ENCODE results near the gene MYO7B.

The MYO7B gene

DNA sequence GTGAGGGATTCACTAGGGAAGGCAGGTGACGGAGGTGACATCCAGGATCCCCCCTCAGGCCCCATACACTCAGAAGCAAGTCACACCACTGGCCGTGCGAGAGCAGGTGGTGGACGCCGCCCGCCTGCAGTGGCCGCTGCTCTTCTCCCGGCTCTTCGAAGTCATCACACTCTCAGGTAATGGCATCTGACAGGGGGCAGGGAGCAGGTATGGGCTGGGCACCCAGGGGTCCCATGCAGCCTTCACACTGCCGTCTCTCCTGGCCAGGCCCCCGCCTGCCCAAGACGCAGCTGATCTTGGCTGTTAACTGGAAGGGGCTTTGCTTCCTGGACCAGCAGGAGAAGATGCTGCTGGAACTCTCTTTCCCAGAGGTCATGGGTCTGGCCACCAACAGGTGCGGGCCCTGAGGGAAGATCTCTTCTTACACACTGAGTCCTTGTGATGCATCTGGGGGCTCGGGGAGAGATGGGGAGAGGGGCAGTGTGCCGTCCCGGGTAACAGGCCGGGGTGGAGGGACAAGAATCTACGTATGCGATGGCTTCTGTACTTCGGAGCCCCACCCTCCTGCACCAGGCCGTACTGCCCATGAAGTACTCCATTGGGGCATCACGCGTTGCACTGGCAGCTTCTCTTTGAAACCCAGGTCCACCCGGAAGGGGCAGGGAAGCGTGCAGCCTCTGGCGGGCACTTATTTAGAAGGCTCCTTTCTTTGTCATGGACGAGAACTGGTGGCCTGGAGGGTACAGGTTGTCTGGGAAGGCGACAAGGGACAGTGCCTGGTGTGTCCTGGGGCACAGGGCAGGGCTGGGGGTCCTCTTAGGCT is 91.6 kb downstream of the MYO7B start:
- DNase-seq (ENCODE audit: low spot score) = no peak

DNA sequence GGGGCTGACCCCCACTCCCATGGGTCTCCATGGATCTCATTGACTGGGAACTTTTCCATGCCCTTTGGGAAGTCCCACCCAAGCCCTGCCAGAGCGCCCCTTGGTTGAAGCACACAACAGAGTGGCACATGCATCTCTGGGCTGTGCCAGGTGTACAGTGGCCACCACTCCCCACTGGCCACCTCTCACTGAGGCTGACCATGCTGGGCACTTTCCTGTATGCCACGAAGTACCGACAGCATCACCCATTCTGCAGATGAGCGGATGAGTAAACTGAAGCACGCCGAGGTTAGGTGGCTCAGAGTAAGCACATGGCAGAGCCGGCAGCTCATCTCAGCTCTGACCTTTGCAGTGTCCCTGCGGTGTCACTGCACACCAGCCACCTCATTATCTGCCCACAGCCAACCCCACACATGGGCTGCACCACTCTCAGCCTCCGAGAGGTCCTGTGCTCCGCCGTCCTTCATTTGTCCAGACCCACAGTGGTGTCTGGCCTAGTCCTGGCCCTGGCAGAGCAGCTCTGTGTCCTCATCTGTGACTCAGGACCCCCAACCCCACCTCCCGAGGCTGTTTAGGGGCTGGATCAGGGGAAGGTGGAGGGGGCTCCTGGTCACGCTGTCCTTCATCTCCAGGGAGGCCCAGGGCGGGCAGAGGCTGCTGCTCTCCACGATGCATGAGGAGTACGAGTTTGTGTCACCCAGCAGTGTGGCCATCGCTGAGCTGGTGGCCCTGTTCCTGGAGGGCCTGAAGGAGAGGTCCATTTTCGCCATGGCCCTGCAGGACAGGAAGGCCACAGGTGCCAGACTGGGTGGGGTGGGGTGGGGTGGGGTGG is 92.5 kb downstream of the MYO7B start:
- DNase-seq (ENCODE audit: low spot score) = no peak

DNA sequence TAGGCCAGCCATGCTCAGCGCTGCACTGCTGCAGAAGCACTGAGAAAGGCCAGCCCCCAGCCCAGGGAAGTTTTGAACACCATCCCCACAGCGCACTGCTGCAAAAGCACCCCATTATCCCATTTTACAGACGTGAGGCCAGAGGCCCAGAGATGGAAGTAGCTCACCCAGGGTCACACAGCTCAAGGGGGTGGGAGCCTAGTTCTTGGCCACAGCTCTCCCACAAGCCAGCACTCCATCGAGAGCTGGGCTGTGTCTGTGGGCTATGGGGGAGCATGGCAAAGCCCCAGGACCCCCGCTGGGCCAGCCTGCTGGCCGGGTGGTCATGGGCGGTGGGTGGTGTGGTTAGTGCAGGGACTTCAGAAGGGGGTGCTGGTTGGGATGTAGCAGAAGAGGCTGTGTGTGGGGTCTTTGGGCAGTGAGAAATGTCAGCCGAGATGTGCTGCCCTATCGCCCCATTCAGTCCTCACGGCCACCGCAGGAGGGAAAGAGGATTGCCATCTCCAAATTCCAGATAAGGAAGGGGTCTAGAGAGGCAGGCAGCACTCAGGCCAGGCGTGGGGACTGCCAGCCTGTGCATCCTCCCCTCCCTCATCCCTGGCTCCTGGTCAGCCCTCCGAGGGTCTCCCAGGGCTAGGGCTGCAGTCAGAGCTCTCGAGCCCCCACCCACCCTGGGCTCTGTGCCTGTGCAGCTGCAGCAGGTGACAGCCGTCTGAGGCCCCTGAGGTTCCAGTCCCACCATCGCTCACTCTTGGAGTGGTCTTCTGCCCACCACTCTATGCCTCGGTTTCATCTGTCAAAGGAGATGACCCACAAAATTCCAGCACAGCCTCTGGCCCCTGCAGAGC is 93.5 kb downstream of the MYO7B start:
- DNase-seq (ENCODE audit: low spot score) = no peak

DNA sequence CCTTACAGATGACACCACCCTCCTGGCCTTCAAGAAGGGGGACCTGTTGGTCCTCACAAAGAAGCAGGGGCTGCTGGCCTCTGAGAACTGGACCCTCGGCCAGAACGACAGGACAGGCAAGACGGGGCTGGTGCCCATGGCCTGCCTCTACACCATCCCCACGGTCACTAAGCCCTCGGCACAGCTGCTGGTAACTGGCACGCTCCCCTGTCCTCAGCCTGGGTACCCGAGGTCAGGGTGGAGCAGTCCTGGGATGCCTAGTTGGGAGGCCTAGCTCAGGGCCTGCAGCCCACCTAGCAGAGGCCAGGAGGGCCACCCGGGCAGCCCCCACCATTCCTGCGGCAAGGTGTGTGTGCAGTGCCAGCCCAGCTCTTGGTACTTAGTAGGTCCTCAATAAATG is 94.2 kb downstream of the MYO7B start:
- DNase-seq (ENCODE audit: low spot score) = no peak

DNA sequence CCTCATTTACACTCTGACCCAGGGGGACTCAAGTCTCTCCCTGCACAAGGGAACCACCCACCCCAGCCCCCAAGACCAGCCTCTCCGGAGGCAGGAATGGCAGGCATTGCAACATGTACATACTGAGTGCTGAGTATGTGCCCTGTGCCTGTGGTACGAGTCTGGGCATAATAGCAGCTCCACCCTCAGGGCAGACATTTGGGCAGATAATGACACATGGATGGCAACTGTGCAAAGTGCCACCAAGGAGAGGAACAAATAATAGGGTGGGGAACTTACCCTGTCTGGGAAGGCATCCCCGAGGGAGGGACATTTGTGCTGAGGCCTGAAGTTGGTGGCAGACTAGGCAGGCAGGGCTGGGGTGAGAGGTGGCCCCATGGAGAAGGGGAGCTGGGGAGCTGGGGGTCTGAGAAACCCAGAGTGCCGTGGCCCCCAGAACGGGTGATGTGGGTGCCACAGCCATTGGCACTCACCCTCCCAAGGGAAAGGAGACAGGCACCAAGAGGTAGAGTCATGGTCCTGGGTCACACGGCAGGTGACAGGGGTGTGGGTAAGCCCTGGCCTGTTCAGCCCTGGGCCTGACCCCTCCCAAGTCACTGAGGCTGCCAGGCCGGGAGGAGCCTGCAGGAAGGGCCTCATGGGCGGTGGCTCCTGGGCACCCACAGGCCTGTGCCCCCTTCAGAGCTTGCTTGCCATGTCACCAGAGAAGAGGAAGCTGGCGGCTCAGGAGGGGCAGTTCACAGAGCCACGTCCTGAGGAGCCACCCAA is 94.8 kb downstream of the MYO7B start:
- no peak for DNase-seq (ENCODE audit: low spot score)

DNA sequence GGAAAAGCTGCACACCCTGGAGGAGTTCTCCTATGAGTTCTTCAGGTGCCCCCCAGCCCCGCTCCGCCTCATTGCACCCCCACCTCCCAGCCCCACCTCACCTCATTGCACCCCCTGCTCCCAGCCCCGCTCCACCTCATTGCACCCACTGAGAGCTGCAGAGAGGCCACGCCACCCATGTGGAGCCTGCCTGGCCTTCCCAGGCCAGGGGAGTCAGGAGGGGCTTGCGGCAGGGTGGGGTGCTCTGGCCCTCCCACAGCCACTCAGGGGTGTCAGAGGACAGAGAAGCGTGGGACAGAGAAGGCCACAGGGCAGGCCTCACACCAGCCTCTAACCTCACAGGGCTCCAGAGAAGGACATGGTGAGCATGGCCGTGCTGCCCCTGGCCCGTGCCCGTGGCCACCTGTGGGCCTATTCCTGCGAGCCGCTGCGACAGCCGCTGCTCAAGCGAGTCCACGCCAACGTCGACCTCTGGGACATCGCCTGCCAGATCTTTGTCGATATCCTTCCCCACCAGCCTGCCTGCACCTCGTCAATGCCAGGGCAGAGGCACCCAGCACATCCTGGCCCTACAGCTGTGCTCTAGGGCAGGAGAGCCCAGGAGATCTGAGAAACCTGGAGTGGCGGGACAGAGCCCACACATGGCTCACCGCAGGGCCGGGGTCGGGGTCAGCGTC is 95.5 kb downstream of the MYO7B start:
- no peak for DNase-seq (ENCODE audit: low spot score)

DNA sequence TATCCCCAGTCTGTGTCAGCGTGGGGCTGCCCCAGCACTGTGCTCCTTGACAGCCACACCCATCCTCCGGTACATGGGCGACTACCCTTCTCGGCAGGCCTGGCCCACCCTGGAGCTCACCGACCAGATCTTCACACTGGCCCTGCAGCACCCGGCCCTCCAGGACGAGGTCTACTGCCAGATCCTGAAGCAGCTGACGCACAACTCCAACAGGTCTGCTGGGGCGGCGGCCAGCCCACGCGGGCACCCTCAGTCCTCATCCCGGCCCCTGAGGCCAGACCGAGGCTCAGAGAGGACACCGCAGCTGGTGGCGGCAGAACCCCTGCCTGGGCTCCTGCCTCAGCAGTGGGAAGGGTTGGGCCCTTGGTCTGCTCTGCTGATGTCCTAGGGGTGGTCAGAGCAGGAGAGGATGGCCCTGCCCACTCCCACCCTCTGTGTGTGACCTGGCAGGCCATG is 96.1 kb downstream of the MYO7B start:
- DNase-seq (ENCODE audit: low spot score) = no peak

DNA sequence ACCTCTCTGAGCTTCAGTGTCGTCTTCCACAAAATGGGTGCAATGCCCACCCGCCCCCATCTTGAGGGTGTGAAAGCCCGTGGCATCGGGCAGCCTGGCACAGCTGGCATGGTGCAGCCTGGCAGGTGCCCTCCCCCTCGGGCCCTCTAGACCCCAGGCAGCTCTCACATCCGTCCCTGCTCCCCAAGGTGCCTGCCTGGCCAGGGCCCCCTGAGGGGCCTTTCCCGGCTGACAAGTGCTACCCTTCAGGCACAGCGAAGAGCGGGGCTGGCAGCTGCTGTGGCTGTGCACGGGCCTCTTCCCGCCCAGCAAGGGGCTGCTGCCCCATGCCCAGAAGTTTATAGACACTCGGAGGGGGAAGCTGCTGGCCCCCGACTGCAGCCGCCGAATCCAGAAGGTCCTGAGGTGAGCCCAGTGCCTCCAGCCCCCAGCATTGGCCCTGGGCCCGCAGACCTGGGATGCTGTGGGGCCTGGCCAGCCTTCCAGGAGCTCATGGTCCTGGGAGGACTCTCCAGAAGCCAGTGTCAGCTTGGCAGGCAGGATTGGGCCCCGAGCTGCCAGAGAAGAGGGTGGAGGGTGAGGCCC is 96.6 kb downstream of the MYO7B start:
- no peak for DNase-seq (ENCODE audit: low spot score)

DNA sequence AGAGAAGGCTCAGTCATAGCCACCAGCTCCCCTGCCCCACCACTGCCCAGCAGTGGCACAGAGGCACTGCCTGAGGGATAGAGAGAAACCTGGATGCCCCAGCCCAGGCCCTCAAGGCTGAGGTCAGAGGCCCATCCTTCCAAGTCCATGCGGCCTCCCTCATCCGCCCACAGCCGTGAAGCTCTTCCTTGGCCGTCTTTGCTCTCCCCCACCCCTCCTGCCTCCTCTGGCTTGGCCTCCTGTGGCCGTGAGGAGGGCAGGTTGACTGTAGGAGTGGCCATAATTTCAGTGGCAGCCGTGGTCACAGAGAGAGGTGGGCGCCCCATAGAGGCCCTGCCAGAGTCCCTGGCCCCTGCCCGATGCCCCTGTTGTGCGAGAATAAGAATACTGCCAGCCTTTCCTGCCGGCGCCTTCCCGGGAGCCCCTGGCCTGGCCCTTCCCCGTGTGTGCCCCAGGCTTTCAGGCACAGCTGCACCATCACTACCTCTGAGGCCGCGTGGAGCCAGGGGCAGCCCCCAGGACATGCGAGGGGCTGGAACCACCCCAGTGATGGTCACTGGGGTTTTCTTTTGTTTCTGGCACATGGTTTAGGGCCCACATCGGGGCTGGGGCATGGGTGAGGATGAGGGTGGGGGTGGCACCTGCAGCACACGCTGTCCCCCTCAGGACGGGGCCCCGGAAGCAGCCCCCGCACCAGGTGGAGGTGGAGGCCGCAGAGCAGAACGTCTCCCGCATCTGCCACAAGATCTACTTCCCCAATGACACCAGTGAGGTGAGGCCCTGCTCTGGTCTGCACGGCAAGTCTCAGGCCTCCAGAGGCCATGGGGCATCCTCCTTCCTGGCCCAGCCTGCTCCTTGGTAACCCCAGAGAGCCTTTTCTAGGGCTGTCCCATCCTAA is 97.4 kb downstream of the MYO7B start:
- DNase-seq (ENCODE audit: low spot score) = no peak

DNA sequence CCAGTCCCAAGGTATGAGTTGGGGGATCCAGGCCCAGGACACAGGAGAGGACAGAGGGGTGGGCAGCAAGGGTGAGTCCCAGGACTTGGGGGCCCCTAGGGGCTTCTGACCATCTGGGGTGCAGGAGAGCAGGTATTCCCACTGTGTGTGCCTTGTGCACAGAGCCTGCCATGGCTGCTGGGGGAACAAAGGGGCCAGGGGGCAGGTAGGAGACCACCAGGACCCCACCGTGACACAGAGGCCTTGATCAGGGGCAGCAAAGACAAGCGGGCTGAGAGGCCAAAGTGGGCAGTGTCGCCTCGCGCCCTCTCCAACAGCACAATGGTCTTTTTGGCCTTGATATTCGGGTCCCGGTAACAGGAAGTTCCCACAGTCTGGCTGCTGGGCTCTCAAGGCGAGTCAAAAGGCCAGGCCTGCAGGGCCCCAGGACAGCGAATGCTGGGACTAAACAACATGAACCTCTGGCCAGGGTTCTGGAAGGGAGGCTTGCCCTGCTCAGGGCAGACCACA is 98.1 kb downstream of the MYO7B start:
- DNase-seq (ENCODE audit: low spot score) = no peak

DNA sequence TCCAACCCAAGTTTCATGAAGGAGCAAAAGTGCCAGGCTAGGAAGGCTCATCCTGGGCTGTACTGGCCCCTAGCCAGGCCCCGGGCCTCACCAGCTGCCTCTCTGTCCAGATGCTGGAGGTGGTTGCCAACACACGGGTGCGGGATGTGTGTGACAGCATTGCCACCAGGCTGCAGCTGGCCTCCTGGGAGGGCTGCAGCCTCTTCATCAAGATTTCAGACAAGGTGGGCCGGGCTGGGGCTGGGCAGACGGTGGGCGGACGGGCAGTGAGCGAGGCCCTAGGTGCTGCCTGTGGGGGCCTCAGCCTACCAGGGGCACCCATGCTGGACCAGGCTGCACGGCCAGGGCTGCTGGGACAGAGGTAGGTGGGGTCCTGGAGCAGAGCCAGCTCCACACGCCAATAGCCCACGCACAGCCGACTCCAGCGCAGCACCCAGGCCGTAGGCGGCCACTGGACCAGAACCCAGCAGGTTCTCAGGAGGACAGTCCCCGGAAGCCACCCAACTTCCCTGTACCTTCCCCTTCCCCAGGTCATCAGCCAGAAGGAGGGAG is 98.7 kb downstream of the MYO7B start:
- no peak for DNase-seq (ENCODE audit: low spot score)

DNA sequence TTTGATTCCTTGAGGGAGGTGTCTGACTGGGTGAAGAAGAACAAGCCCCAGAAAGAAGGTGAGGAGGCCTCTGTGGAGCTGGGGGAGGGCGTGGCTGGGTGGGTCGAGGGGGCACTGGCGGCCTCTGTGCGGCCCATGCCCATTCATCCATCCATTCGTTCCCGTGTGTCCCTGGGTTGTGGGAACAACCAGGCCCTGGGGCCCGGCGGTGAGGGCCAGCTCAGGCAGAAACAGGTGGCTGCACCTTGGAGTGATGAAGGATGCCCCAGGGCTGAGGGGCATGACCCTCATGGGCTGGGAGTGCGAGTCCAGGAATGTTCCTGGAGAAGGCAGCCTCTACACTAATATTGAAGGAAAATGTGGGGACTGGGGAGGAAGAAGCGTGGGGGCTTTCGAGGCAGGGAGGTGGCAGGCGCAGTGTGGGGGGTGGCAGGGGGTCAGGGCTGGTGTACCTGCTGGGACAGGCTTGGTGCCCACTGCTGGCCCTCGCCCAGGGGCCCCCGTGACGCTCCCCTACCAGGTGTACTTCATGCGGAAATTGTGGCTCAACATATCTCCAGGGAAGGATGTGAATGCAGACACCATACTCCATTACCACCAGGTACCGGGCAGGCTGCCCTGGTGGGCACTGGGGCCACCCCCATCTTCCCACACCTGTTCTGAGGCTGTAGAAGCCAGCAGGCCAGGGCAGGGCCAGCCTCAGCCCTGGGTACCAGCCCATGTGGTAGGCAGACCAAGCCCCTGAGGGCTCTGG is 99.3 kb downstream of the MYO7B start:
- DNase-seq (ENCODE audit: low spot score) = no peak

DNA sequence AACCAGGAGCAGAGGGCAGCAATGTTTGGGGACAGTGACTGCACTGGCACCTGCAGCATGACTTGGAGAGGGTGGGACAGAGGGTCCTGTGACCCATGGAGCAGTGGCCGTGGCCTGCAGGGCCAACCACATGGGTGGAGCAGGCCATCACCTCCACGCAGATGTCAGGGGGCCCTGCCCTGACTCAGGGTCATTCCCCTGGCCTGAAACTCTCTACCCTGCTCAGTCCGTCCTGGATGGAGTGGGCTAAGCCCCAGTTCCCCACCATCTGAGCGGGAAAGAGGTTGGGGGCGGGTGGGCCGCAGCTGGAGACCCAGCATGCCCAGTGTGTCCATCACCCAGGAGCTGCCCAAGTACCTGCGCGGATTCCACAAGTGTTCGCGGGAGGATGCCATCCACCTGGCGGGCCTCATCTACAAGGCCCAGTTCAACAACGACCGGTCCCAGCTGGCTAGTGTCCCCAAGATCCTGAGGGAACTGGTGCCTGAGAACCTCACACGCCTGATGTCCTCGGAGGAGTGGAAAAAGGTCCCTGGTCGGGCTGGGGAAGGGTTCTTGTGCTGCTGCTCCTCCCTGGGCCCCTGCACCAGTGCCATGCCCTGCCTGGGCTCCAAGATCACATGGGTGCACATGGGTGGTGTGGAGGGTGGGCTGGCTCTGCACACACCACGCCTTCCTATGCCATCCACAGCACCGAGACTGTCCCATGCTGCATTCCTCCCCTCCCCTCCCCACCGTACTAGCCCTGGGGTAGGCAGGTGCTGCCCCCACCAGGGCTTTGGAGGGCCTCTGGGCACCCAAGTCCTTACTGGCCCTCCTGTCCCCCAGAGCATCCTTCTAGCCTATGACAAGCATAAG is 100.1 kb downstream of the MYO7B start:
- DNase-seq (ENCODE audit: low spot score) = no peak

DNA sequence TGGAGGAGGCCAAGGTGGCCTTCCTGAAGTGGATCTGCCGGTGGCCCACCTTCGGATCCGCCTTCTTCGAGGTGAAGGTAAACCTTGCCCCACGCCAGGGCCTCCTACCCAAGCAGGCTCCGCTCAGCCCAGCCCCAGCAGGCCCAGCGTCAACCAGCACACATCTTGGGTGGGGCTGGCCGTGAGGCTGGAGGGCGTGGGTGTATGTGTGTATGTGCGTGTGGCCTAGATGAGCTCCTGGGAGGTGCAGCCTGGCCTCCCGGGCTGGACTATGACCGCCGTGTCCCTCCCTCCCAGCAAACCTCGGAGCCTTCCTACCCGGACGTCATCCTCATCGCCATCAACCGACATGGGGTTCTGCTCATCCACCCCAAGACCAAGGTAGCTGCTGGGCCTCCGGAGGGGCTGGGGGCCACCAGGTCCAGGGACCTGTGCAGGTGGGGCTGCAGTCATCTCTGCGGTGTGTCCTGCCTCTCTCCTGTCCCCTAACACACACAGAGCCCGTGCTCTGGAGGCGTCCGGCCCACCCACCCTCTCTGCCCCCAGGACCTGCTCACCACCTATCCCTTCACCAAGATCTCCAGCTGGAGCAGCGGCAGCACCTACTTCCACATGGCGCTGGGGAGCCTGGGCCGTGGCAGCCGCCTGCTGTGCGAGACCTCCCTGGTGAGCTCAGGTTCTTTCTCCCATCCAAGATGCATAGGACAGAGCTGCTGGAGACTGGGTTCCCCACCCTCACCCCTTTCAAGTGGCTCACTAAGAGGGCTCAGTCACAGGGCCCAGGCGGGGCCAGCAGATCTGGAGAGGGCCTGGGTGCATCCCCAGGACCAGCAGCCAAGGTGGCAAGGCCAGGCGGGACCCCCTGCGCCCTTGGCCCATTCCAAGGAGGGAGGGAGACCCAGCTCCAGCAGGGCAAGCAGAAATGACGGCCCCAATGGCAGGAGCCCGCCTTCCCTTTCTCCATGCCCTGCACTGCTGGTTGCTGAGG is 101.1 kb downstream of the MYO7B start:
- no peak for DNase-seq (ENCODE audit: low spot score)

DNA sequence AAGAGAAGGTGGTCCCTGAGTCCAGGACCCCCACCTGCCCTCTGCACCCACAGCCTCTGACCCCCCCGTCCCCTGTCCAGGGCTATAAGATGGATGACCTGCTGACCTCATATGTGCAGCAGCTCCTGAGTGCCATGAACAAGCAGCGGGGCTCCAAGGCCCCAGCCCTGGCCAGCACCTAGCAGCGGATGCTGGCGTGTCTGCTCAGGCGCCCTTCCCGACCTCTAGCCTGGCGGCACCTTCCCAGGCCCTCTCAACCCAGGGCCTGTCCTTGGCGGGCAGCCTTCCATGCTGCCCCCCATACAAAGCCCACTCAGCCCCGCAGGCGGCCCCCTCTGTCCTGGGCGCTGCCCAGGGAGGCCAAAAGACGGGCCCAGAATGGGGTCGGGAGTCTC is 101.8 kb downstream of the MYO7B start:
- no peak for DNase-seq (ENCODE audit: low spot score)

DNA sequence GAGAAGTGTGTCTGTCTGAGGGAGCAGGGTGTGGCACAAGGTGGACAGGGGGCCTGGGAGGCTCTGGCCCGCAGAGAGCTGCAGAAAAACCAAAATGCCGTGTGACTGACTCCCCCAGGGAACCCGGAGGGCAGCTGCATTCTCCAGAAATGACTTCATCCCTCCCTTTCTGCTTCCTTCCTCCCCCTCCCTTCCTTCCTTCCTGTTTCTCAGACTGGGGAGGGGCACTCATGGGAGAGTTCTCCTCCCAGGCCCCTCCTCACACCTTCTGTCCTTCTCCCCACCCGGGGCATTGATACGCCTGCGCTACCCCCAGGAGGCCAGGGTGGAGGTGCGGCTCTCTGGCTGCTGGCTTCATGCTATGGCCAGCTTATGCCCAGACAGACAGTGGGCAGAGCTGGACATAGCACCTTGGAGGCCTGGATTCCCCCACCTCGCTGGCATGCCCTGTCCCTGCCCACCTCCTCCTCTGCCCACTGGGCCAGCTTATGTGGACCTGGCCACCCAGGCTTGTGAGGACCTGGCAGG is 102.3 kb downstream of the MYO7B start:
- no peak for DNase-seq (ENCODE audit: low spot score)
